GM18868 (cell line): Measurements from ENCODE around the gene C1QTNF9.
"Not testable (repeated sequence)": the region's sequence is repeated elsewhere in the genome, so short reads cannot be mapped to it uniquely, and the experiment has no call there.

Source experiments
- ATAC-seq: cut with Tn5 transposase; IDR thresholded peaks from one replicate; pipeline ENCODE4 v1.9.1; 2021; ENCODE audit warnings: mild to moderate bottlenecking, moderate library complexity; ENCODE audit not compliant: unreplicated experiment

C1QTNF9 gene

DNA sequence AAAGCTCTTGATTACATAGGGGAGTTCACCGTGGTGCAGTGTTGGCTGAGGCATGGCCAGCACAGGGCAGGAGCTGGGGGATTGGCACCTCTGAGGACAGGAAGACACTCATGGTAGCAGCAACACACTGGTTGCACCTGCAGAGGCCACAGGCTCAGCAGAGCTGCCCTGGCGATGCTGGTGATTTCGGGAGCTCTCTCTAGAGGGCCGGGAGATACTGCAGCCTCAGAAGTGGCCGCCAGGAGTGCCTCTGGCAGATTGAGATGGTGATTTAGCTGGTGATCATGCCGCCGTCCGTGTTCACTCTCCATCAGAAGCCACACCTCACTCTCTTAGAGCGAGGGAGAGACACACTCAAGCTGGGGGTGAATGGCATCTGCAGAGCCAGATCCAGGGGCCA lies 49.9 kb downstream of the C1QTNF9 start:
- not testable (repeated sequence) for ATAC-seq

GRCh38 chr13:24360106-24360505 lies 50.7 kb downstream of the C1QTNF9 start:
- no peak for ATAC-seq

DNA sequence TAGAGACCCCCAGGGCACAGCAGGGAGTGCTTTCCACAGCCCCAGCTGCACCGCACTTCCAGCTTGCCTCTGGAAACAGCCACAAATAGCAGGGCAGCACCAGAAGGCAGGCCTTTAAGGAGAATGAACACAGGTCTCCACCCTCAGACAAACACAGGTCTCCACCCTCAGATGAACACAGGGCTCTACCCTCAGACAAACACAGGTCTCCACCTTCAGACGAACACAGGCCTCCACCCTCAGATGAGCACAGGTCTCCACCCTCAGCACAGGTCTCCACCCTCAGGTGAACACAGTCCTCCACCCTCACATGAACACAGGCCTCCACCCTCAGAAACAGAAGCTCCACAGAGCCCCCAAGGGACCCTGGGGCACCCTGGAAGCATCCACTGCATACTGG lies 51.7 kb downstream of the C1QTNF9 start:
- ATAC-seq = no peak

- no peak for ATAC-seq
Measured at GRCh38 chr13:24361852-24362366, 52.5 kb downstream of the C1QTNF9 start.

GRCh38 chr13:24362435-24362952 lies 53.1 kb downstream of the C1QTNF9 start:
- no peak for ATAC-seq

- ATAC-seq = no peak
Measured at GRCh38 chr13:24365191-24365590, 55.8 kb downstream of the C1QTNF9 start.

DNA sequence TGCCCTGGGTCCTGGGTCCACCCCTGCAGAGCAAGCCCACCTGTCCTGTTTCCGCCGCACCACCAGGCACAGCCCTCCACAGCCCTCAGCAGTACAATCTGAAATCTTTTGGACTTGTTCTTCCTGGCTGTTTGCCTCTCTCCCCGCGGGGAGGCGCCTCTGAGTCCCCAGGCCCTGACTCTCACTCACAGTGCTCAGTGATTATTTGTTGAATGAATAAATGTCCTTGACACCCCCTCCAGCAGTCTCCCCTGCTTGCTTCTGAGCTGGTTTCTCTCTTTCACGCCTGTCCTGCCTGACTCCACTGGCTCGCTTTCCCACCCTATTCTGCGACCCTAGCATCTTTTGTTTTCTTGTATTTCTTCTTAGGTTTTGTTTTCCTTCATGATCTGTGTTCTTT lies 56.9 kb downstream of the C1QTNF9 start:
- ATAC-seq = not testable (repeated sequence)

DNA sequence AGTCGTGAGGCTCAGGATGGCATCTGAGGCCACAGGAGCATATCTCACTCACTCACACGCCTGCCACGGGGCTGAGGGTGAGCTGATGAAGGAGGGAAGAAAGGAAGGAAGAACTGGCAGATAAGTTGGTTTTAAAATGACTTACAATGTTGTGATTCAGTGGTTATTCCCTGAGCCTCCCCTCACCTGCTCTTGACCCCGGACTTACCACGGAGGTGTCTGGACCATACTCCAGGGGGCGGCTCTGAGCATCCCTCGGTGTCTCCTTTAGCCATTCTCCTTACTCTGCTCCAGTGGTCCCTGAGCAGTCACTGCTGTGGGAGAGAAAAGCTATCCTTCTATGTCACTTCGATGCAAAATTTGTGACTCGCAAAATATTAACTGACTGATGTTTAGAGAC lies 61.9 kb downstream of the C1QTNF9 start:
- ATAC-seq = not testable (repeated sequence)
